Esophagus squamous epithelium (tissue), 4 donors: ENCODE measurements around the gene SPINK6.

Source experiments
- CTCF ChIP-seq, 6 experiments: fragments of 450-650 bp in 4 of 6; fragments of 200-600 bp in 2 of 6; sonication (generic) in 2 of 6; IDR thresholded peaks; one replicate each; pipeline ENCODE4 v1.5.1; 2016 to 2019; ENCODE audit warnings: antibody characterized with exemption in 6 of 6, mild to moderate bottlenecking in 4 of 6, moderate library complexity in 4 of 6
- POLR2A ChIP-seq, 4 donors: fragments of 450-650 bp; IDR thresholded peaks; one replicate each; pipeline ENCODE4 v1.6.1; 2017; ENCODE audit warnings: antibody characterized with exemption in 4 of 4, mild to moderate bottlenecking in 4 of 4, moderate library complexity in 3 of 4

- TF ChIP-seq CTCF (IDR thresholded peaks at IDR 0.05) = no peak
- no peak for TF ChIP-seq POLR2A (IDR thresholded peaks at IDR 0.05)
These were observed 5.4 kb downstream of the SPINK6 start for GRCh38 chr5:148208226-148208625.
